ENCODE data around the gene RIPPLY1. TPM values are rescaled to one million over a fixed set of nuclear protein-coding genes. Genes with fewer than 3 reads are reported as not detected.

The RIPPLY1 gene
- total RNA-seq, 5 donors from 2014 or later (not counting 1 experiment from before 2014, with no cell fraction given), result not detected

DNA sequence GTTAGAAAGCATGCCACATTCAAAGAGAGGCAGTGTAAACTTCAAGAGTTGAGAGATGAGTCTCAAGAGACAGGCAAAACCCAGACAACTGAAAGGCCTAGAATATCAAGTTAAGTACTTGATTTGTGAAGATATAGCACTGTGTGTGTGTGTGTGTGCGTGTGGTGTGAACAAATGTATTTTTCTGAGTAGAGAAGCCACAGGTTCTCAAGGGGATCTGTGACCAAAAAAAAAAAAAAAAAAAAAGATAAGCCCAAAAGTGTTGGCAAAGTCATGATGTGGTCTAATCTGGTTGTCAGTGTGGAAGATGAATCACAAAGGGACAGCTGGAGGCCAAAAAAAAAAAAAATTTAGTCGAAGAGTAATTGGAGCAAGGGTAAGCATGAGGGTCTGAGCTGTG, 3.9 kb downstream of the RIPPLY1 start:
- Histone ChIP-seq H3K27ac (ENCODE audit: low read length) (no peak overlapping the region), H3K4me1 (ENCODE audit: control insufficient read depth in 1 of 2, extremely low read depth in 1 of 2, insufficient read depth in 2 of 2, low read length in 2 of 2) (no peaks in the 10 kb centered on the region), H3K9me3 (no peaks in the 10 kb centered on the region), H3K27me3 (replicated peaks in 1 of 2; ENCODE audit: control insufficient read depth in 2 of 2, extremely low read depth in 1 of 2, insufficient read depth in 2 of 2, low read length in 1 of 2) (no peaks in the 10 kb centered on the region), H3K4me3 (ENCODE audit: control insufficient read depth in 1 of 2, extremely low read depth in 1 of 2, low read length in 1 of 2) (no peak overlapping the region), H3K36me3 (ENCODE audit: control insufficient read depth in 2 of 2, extremely low read depth in 1 of 2, insufficient read depth in 1 of 2, low read length in 1 of 2) (no peaks in the 10 kb centered on the region)
- CTCF ChIA-PET, result interaction anchor here (0.5 to 1.9 kb wide), 8 partner anchors 10 to 995 kb away, joined by 3 to 10 read pairs (median 3); partner anchors contain the start of gene NCBP2L (in 1 of the 2)
- Mint-ChIP-seq H3K27ac (no peak overlapping the region), H3K27me3 (peaks cover 0 to 13% of the 10 kb centered on the region in 2 donors), H3K4me1 (no peaks in the 10 kb centered on the region), H3K36me3 (no peaks in the 10 kb centered on the region), H3K9me3 (no peaks in the 10 kb centered on the region), H3K4me3 (no peak overlapping the region)
- WGBS (ENCODE audit: insufficient coverage), result no CpG with 5 or more reads among the region's 2 CpGs
- no peak for DNase-seq
- POLR2A ChIA-PET, result no interaction called here
- no peak for ATAC-seq (replicated peaks in 1 of 4)

DNA sequence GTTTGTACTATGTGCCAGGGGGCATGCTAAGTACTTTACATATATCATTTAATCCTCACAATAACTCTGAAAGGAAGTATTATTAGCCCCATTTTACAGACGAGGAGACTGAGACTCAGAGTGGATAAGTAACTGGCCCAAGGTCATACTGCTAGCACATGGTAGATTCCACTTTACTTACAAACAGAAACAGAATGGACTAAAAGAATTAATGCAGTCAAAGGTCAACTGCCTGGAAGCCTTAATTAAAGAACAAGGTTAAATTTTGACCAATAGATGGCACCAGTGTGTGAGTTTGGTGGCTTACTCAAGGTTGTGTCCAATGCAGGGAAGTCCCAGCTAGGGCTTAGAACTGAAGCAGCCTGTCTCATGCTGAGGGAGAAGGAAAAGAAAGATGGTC, 4.7 kb downstream of the RIPPLY1 start:
- ChIA-PET CTCF (interaction anchor here (0.5 to 1.9 kb wide), 11 partner anchors 11 to 996 kb away, joined by 3 to 12 read pairs (median 5); partner anchors contain the start of gene NCBP2L (in 1 of the 2)), POLR2A (interaction anchor here (0.6 to 0.7 kb wide), 3 partner anchors 44 to 596 kb away, joined by 5 to 10 read pairs (median 9); no protein-coding TSS in a partner anchor)
- no peaks in the 10 kb centered on the region for H3K4me1 Mint-ChIP-seq
- Histone ChIP-seq H3K27ac (ENCODE audit: low read length) (no peak overlapping the region), H3K27me3 (replicated peaks in 1 of 2; ENCODE audit: control insufficient read depth in 2 of 2, extremely low read depth in 1 of 2, insufficient read depth in 2 of 2, low read length in 1 of 2) (no peaks in the 10 kb centered on the region), H3K4me3 (ENCODE audit: control insufficient read depth in 1 of 2, extremely low read depth in 1 of 2, low read length in 1 of 2) (no peak overlapping the region), H3K9me3 (no peaks in the 10 kb centered on the region), H3K4me1 (ENCODE audit: control insufficient read depth in 1 of 2, extremely low read depth in 1 of 2, insufficient read depth in 2 of 2, low read length in 2 of 2) (no peaks in the 10 kb centered on the region), H3K36me3 (ENCODE audit: control insufficient read depth in 2 of 2, extremely low read depth in 1 of 2, insufficient read depth in 1 of 2, low read length in 1 of 2) (no peaks in the 10 kb centered on the region)
- H3K9me3 Mint-ChIP-seq, result no peaks in the 10 kb centered on the region
- peak in 3 of 4 experiments; percentile 45 to 54 (median 47) for ATAC-seq (replicated peaks in 1 of 4)
- DNase-seq, result peak in 4 of 35 experiments; percentile 2 to 60 (median 6)
- no CpG with 5 or more reads among the region's 1 CpG for WGBS (ENCODE audit: insufficient coverage)
- peaks cover 0 to 17% of the 10 kb centered on the region in 2 donors for H3K27me3 Mint-ChIP-seq
- H3K36me3 Mint-ChIP-seq, result no peaks in the 10 kb centered on the region
- no peak overlapping the region for H3K27ac Mint-ChIP-seq
- no peak overlapping the region for H3K4me3 Mint-ChIP-seq

DNA sequence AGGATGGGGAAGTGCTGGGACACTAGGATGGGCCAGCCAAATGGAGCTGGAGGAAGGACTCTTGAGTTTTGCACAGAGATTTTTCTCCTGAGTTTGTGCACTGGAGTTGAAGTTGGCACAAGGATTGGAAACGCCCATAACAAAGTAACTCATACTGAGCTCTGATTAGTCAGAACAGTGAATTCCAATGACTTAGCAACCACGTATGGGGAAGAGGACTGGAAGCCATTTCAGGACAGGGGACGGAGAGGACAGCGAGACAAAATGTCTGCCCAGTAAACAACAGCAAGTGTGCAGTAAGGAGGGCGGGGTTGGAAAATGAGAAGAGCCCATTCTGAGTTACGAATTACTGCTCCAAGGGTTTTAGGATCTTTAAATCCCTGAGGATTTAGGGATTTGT, 5.9 kb downstream of the RIPPLY1 start:
- no peaks in the 10 kb centered on the region for H3K4me1 Mint-ChIP-seq
- Histone ChIP-seq H3K4me3 (ENCODE audit: control insufficient read depth in 1 of 2, extremely low read depth in 1 of 2, low read length in 1 of 2) (no peak overlapping the region), H3K27ac (ENCODE audit: low read length) (no peak overlapping the region), H3K27me3 (replicated peaks in 1 of 2; ENCODE audit: control insufficient read depth in 2 of 2, extremely low read depth in 1 of 2, insufficient read depth in 2 of 2, low read length in 1 of 2) (no peaks in the 10 kb centered on the region), H3K4me1 (ENCODE audit: control insufficient read depth in 1 of 2, extremely low read depth in 1 of 2, insufficient read depth in 2 of 2, low read length in 2 of 2) (no peaks in the 10 kb centered on the region), H3K36me3 (ENCODE audit: control insufficient read depth in 2 of 2, extremely low read depth in 1 of 2, insufficient read depth in 1 of 2, low read length in 1 of 2) (no peaks in the 10 kb centered on the region), H3K9me3 (no peaks in the 10 kb centered on the region)
- ATAC-seq (replicated peaks in 1 of 4) (no peak), DNase-seq (no peak)
- POLR2A ChIA-PET, result no interaction called here
- no peaks in the 10 kb centered on the region for H3K36me3 Mint-ChIP-seq
- H3K27me3 Mint-ChIP-seq, result peaks cover 0 to 28% of the 10 kb centered on the region in 2 donors
- WGBS (ENCODE audit: insufficient coverage), result no CpG with 5 or more reads among the region's 6 CpGs
- CTCF ChIA-PET, result interaction anchor here (0.5 to 1.9 kb wide), 6 partner anchors 15 to 997 kb away, joined by 3 to 10 read pairs (median 4); no protein-coding TSS in a partner anchor
- no peak overlapping the region for H3K4me3 Mint-ChIP-seq
- no peaks in the 10 kb centered on the region for H3K9me3 Mint-ChIP-seq
- no peak overlapping the region for H3K27ac Mint-ChIP-seq

DNA sequence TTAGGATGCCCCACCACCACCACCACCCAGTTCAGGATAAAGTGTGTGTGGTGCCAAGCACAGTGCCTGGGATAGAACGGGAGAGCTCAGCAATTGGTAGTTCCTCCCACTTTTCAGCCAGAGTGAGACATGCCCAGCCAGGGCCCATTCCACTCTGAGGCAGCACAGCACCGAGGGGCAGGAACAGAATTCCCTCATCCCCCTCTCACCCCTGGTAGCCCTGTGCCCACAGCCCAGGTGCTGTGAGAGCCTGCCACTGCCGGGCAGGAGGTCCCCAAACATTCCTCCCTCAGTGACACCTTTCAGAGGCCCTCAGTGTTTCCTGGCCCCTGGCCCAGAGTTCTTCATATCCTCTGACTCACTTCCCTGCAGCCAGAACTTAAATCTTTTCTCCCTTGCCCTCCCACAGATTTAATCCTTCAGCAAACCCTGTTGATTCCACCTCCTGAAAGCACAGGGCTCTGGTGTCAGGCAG, 8.1 kb downstream of the RIPPLY1 start:
- Mint-ChIP-seq H3K4me1 (no peaks in the 10 kb centered on the region), H3K36me3 (no peaks in the 10 kb centered on the region), H3K27me3 (peaks cover 0 to 36% of the 10 kb centered on the region in 2 donors), H3K4me3 (no peak overlapping the region), H3K9me3 (no peaks in the 10 kb centered on the region), H3K27ac (no peak overlapping the region)
- no peak overlapping the region for H3K4me3 ChIP-seq (ENCODE audit: control insufficient read depth in 1 of 2, extremely low read depth in 1 of 2, low read length in 1 of 2)
- 52% methylated on average over 2 of the region's 3 CpGs for WGBS (ENCODE audit: insufficient coverage)
- H3K27ac ChIP-seq (ENCODE audit: low read length), result no peak overlapping the region
- no peaks in the 10 kb centered on the region for H3K4me1 ChIP-seq (ENCODE audit: control insufficient read depth in 1 of 2, extremely low read depth in 1 of 2, insufficient read depth in 2 of 2, low read length in 2 of 2)
- ChIA-PET CTCF (interaction anchor here (0.5 to 1.1 kb wide), 10 partner anchors 8 to 1004 kb away, joined by 3 to 5 read pairs (median 3); partner anchors contain the start of gene RIPPLY1 (in 1 of the 2)), POLR2A (no interaction called here)
- no peaks in the 10 kb centered on the region for H3K9me3 ChIP-seq
- H3K27me3 ChIP-seq (replicated peaks in 1 of 2; ENCODE audit: control insufficient read depth in 2 of 2, extremely low read depth in 1 of 2, insufficient read depth in 2 of 2, low read length in 1 of 2), result no peaks in the 10 kb centered on the region
- no peaks in the 10 kb centered on the region for H3K36me3 ChIP-seq (ENCODE audit: control insufficient read depth in 2 of 2, extremely low read depth in 1 of 2, insufficient read depth in 1 of 2, low read length in 1 of 2)
- ATAC-seq (replicated peaks in 1 of 4) (no peak), DNase-seq (no peak)

DNA sequence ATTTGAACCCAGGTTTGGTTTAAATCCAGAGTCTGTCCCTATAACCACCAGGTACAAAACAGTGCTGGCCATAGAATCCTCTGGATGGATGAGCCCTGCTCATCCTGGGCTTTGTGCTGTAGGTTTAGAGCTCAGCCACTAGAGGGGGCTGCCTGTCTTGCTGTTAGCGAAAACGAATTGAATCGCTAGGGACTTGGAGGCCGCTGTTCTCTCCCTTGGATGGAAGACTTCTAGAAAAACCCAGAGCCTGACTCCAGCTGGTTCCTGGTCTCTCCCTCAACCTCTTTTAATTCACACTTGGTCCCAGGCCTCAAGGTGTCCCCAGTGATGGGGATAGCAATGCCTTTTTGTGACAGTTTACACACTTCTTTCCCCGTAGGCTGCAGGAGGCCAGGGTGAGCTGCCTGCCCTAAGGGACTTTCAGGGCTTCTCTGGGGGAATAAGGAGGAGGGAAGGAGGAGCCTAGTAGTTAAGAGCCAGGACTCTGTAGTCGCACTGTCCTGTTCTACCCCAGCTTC, 8.7 kb downstream of the RIPPLY1 start:
- H3K27me3 Mint-ChIP-seq, result peaks cover 0 to 38% of the 10 kb centered on the region in 2 donors
- ChIA-PET POLR2A (no interaction called here), CTCF (interaction anchor here (0.5 to 1.1 kb wide), 10 partner anchors 9 to 1000 kb away, joined by 3 to 5 read pairs (median 3); partner anchors contain the start of gene RIPPLY1 (in 1 of the 2))
- no peaks in the 10 kb centered on the region for H3K36me3 ChIP-seq (ENCODE audit: control insufficient read depth in 2 of 2, extremely low read depth in 1 of 2, insufficient read depth in 1 of 2, low read length in 1 of 2)
- no peak overlapping the region for H3K27ac Mint-ChIP-seq
- no peaks in the 10 kb centered on the region for H3K4me1 Mint-ChIP-seq
- H3K27me3 ChIP-seq (replicated peaks in 1 of 2; ENCODE audit: control insufficient read depth in 2 of 2, extremely low read depth in 1 of 2, insufficient read depth in 2 of 2, low read length in 1 of 2), result no peaks in the 10 kb centered on the region
- no CpG with 5 or more reads among the region's 6 CpGs for WGBS (ENCODE audit: insufficient coverage)
- H3K36me3 Mint-ChIP-seq, result no peaks in the 10 kb centered on the region
- ATAC-seq (replicated peaks in 1 of 4) (peak in 3 of 4 experiments; percentile 27 to 63 (median 61)), DNase-seq (peak in 33 of 35 experiments; percentile 6 to 61 (median 29))
- no peak overlapping the region for H3K4me3 ChIP-seq (ENCODE audit: control insufficient read depth in 1 of 2, extremely low read depth in 1 of 2, low read length in 1 of 2)
- H3K4me3 Mint-ChIP-seq, result no peak overlapping the region
- no peaks in the 10 kb centered on the region for H3K9me3 ChIP-seq
- H3K27ac ChIP-seq (ENCODE audit: low read length), result no peak overlapping the region
- H3K4me1 ChIP-seq (ENCODE audit: control insufficient read depth in 1 of 2, extremely low read depth in 1 of 2, insufficient read depth in 2 of 2, low read length in 2 of 2), result no peaks in the 10 kb centered on the region
- H3K9me3 Mint-ChIP-seq, result no peaks in the 10 kb centered on the region

DNA sequence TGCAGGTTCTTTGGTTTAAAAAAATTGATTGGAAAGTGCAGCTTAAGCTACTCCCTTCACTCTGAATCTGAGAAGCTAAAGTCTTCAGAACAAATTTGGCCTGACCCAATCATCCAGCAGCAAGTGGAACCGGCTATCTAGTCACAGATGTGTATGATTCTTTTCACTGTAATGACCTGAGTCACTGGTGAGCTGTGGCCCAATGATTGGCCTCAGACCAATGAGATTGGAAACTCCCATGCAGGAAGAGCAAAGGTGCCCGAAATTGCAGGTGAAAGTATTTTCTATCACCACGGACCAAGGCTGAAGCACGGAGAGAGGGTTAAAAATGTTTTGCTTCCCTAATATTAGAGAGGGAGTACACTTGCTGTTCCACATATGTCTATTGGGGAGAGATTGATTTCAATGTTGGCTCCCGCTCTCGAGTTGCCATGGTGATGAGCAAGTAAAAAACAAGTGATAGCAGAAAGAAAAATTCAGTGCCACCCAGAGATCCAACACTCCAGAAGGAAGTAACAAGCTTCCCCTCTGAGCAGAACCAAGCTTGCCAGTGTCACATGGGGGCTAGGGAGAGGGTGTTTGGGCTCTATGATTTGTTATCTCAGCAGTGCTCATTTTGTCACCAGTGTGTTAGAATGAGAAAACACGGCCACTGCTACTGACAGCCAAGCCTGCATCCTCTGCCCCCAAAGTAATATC, 11.2 kb downstream of the RIPPLY1 start:
- POLR2A ChIA-PET, result no interaction called here
- no peak for ATAC-seq (replicated peaks in 1 of 4)

More for the DNA sequence above, 11.2 kb downstream of the RIPPLY1 start:
- H3K4me1 Mint-ChIP-seq, result no peaks in the 10 kb centered on the region
- H3K4me3 Mint-ChIP-seq, result no peak overlapping the region
- peaks cover 1 to 52% of the 10 kb centered on the region in 2 donors for H3K27me3 Mint-ChIP-seq
- WGBS (ENCODE audit: insufficient coverage), result no CpG with 5 or more reads among the region's 7 CpGs
- H3K27ac Mint-ChIP-seq, result no peak overlapping the region
- Histone ChIP-seq H3K27me3 (replicated peaks in 1 of 2; ENCODE audit: control insufficient read depth in 2 of 2, extremely low read depth in 1 of 2, insufficient read depth in 2 of 2, low read length in 1 of 2) (no peaks in the 10 kb centered on the region), H3K4me1 (ENCODE audit: control insufficient read depth in 1 of 2, extremely low read depth in 1 of 2, insufficient read depth in 2 of 2, low read length in 2 of 2) (no peaks in the 10 kb centered on the region), H3K9me3 (no peaks in the 10 kb centered on the region), H3K4me3 (ENCODE audit: control insufficient read depth in 1 of 2, extremely low read depth in 1 of 2, low read length in 1 of 2) (no peak overlapping the region), H3K27ac (ENCODE audit: low read length) (no peak overlapping the region), H3K36me3 (ENCODE audit: control insufficient read depth in 2 of 2, extremely low read depth in 1 of 2, insufficient read depth in 1 of 2, low read length in 1 of 2) (no peaks in the 10 kb centered on the region)
- no peak for DNase-seq
- CTCF ChIA-PET, result interaction anchor here in 1 of 2 donors (0.6 to 0.7 kb wide), 4 partner anchors 13 to 386 kb away, joined by 3 to 4 read pairs (median 4); no protein-coding TSS in a partner anchor
- no peaks in the 10 kb centered on the region for H3K9me3 Mint-ChIP-seq
- no peaks in the 10 kb centered on the region for H3K36me3 Mint-ChIP-seq
